Measurements from ENCODE around the gene PRRT4. TPM values are rescaled to one million over a fixed set of nuclear protein-coding genes. Genes with fewer than 3 reads are reported as not detected.

The PRRT4 gene
- total RNA-seq, 6 experiments from 2014 or later: 0.11 to 0.32 (median 0.18) TPM; not detected in 2

DNA sequence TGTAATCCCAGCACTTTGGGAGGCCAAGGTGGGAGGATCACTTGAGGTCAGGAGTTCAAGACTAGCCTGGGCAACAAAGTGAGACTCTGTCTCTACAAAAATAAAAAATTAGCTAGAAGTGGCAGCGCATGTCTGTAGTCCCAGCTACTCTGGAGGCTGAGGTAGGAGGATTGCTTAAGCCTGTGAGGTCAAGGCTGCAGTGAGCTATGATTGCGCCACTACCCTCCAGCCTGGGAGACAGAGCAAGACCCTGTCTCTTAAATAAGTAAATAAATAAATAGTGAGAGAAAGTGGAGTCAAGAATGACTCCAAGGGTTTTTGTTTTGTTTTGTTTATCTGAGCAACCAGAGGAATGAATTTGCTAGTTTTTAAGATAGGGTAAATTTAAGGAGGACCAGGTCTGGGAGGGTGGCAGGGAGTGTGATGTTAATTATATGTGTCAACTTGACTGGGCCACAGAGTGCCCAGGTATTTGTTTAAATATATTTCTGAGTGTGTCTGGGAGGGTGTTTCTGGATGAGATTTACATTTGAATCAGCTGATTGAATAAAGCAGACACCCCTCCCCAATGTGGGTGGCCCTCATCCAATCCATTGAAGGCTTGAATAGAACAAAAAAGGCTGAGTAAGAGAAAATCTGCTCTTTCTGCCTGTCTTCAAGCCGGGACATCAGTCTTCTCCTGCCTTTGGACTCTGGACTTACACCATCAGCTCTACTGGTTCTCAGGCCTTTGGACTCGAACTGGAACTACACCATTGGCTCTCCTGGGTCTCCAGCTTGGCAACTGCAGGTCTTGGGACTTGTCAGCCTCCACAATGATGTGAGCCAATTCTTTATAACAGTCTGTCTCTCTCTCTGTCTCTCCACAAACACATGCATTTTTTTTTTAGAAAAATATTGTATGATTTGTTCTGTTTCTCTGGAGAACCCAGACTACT lies 24.8 kb upstream of the PRRT4 start:
- no peak overlapping the region for H3K27ac ChIP-seq
- WGBS (ENCODE audit: insufficient coverage, low coverage, low lambda C conversion rate, missing lambda C conversion rate): 59% methylated on average over 3 of the region's 4 CpGs
- ATAC-seq (no peak), DNase-seq (no peak)
- no peaks in the 10 kb centered on the region for H3K4me1 ChIP-seq
- TF ChIP-seq, protein P1, sequence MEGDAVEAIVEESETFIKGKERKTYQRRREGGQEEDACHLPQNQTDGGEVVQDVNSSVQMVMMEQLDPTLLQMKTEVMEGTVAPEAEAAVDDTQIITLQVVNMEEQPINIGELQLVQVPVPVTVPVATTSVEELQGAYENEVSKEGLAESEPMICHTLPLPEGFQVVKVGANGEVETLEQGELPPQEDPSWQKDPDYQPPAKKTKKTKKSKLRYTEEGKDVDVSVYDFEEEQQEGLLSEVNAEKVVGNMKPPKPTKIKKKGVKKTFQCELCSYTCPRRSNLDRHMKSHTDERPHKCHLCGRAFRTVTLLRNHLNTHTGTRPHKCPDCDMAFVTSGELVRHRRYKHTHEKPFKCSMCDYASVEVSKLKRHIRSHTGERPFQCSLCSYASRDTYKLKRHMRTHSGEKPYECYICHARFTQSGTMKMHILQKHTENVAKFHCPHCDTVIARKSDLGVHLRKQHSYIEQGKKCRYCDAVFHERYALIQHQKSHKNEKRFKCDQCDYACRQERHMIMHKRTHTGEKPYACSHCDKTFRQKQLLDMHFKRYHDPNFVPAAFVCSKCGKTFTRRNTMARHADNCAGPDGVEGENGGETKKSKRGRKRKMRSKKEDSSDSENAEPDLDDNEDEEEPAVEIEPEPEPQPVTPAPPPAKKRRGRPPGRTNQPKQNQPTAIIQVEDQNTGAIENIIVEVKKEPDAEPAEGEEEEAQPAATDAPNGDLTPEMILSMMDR (IDR thresholded peaks at IDR 0.05): no peak
- TF ChIP-seq POLR2A (IDR thresholded peaks at IDR 0.05): no peak
- H3K4me3 ChIP-seq: no peak overlapping the region
- no peaks in the 10 kb centered on the region for H3K36me3 ChIP-seq
- H3K27me3 ChIP-seq: no peaks in the 10 kb centered on the region
- intact Hi-C loops (cut with DNase I): loop anchor here (5.0 kb wide), 2 partner anchors 34 to 39 kb away; no protein-coding TSS in a partner anchor
- H3K9me3 ChIP-seq: no peaks in the 10 kb centered on the region

DNA sequence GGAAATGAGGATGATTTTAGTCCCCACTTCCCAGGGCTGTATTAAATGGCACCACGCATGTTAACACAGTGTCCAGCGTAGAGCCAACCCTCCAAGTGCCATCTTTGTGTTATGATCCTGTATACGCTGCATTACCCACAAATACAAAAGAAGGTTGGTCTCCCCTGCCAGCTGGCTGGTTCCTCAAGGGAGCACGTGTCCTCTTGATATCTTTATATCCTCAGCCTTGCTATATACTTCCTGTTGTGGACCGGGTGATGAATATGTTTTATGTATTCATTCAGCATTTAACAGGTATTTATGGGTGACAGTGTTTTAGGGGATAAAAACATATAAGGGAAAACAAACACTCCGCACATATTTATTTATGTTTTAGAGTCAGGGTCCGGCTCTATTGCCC lies 23.2 kb upstream of the PRRT4 start:
- ATAC-seq (no peak), DNase-seq (no peak)
- Histone ChIP-seq H3K9me3 (no peaks in the 10 kb centered on the region), H3K27ac (no peak overlapping the region), H3K4me1 (no peaks in the 10 kb centered on the region), H3K27me3 (no peaks in the 10 kb centered on the region), H3K36me3 (no peaks in the 10 kb centered on the region), H3K4me3 (no peak overlapping the region)
- WGBS (ENCODE audit: insufficient coverage, low coverage, low lambda C conversion rate, missing lambda C conversion rate): 68% methylated on average over 7 of the region's 7 CpGs
- TF ChIP-seq POLR2A (IDR thresholded peaks at IDR 0.05): no peak
- TF ChIP-seq, protein P1 (IDR thresholded peaks at IDR 0.05): no peak
- intact Hi-C loops (cut with DNase I): loop anchor here (5.0 kb wide), 2 partner anchors 32 to 37 kb away; no protein-coding TSS in a partner anchor

DNA sequence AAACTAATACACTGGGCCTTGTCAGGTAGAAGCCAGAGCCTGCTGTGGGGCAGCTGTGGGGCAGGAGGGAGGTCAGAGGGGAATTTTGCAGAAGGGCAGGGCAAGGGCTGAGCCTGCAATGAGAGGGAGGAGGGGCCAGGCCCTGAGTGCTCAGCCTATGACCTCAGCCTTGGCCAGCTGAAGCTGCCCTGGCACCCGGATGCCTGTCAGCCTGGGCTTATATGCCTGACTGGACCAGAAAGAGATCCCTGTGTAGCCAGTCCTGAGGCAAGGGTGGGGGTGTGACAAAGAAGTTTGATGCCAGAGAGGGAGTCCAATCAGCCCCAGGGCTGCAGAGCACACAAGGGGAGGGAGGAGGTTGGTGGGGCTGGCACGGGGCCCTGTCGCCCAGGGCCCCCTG lies 22.3 kb upstream of the PRRT4 start:
- H3K9me3 ChIP-seq: no peaks in the 10 kb centered on the region
- TF ChIP-seq, protein P1 (IDR thresholded peaks at IDR 0.05): no peak
- no peak for TF ChIP-seq POLR2A (IDR thresholded peaks at IDR 0.05)
- no peak overlapping the region for H3K27ac ChIP-seq
- ATAC-seq: peak in 2 of 4 donors; percentile 51 to 76
- no peak for DNase-seq
- intact Hi-C loops (cut with DNase I): no loop called here
- no peaks in the 10 kb centered on the region for H3K4me1 ChIP-seq
- H3K36me3 ChIP-seq: no peaks in the 10 kb centered on the region
- no peaks in the 10 kb centered on the region for H3K27me3 ChIP-seq
- WGBS (ENCODE audit: insufficient coverage, low coverage, low lambda C conversion rate, missing lambda C conversion rate): 50% methylated on average over 1 of the region's 3 CpGs
- no peak overlapping the region for H3K4me3 ChIP-seq

DNA sequence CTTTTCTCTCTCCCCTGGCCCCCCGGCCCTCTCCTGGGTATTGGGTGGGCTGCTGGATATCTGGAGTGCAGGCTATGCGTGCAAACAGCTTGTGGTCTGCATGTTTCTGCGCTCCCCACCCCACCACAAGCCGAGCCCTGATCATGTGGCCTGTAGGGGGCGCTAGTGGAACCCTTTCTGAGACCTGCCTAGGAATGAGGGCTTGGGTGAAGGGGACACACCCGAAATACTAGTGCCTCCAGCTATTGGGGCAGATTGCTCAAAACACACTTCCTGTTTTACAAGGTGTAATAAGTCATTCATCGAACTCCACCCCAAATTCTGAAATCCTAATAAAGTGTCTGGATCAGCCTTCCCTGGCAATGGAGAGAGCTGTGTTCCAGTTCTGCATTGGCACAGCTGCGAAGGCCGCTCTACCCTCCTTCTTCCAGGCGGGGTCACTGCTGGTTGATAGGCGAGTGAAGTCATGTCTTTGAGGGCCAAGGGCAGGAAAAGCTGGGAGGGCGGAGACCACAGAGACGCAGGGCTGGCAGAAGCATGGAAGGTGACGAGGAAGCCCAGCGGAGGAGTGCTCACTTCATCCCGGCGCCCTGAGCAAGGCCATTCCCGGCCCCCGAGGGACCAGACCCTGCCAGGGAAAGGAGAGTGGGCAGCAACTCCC lies 19.8 kb upstream of the PRRT4 start:
- ATAC-seq (no peak), DNase-seq (no peak)
- Histone ChIP-seq H3K36me3 (no peaks in the 10 kb centered on the region), H3K4me1 (no peaks in the 10 kb centered on the region), H3K4me3 (no peak overlapping the region), H3K9me3 (no peaks in the 10 kb centered on the region), H3K27ac (no peak overlapping the region), H3K27me3 (no peaks in the 10 kb centered on the region)
- WGBS (ENCODE audit: insufficient coverage, low coverage, low lambda C conversion rate, missing lambda C conversion rate): 54% methylated on average over 12 of the region's 19 CpGs
- TF ChIP-seq, protein P1 (IDR thresholded peaks at IDR 0.05): peak in 3 of 4 donors; percentile 24 to 35 (median 28)
- no peak for TF ChIP-seq POLR2A (IDR thresholded peaks at IDR 0.05)
- intact Hi-C loops (cut with DNase I): no loop called here

Measured in right lobe of liver (tissue), 6 donors.